Mammary epithelial cell (primary cell): Measurements from ENCODE around the gene TACSTD2.

ENCODE experiments used
- CTCF ChIP-seq, 2 donors: IDR thresholded peaks in 1 of 2; conservative IDR thresholded peaks in 1 of 2; 2 replicates each; pipeline ENCODE4 v1.5.1; 2011 to 2012; ENCODE audit warnings: inconsistent platforms in 2 of 2, low read length in 2 of 2, mild to moderate bottlenecking in 2 of 2, control low read depth in 1 of 2, low read depth in 1 of 2; ENCODE audit not compliant: insufficient read depth in 1 of 2; ENCODE audit errors: extremely low read depth in 1 of 2
- EZH2 ChIP-seq: IDR thresholded peaks from 2 replicates; pipeline ENCODE4 v1.6.1; 2012; ENCODE audit warnings: low read length, inconsistent platforms, borderline replicate concordance

GRCh38 chr1:58574816-58575215, 2.2 kb downstream of the TACSTD2 start:
- no peak for TF ChIP-seq EZH2
- TF ChIP-seq CTCF (conservative IDR thresholded peaks at IDR 0.05 in 1 of 2, IDR thresholded peaks at IDR 0.05 in 1 of 2; ENCODE audit: extremely low read depth in 1 of 2, insufficient read depth in 1 of 2, low read depth in 1 of 2, low read length in 2 of 2) = no peak
